IPS-20b (cell line): ENCODE results near the gene BEX1.
"Not testable (repeated sequence)": the region's sequence is repeated elsewhere in the genome, so short reads cannot be mapped to it uniquely, and the experiment has no call there.

ENCODE experiments used
- H3K27ac ChIP-seq: one replicate; pipeline ENCODE4 v1.5.1; 2013; ENCODE audit warnings: low read length
- H3K27me3 ChIP-seq: 2 replicates; pipeline ENCODE4 v1.6.1; 2013; ENCODE audit warnings: mild to moderate bottlenecking, low read length, inconsistent platforms; ENCODE audit not compliant: insufficient read depth
- H3K36me3 ChIP-seq: 2 replicates; pipeline ENCODE4 v1.6.1; 2013; ENCODE audit warnings: low read depth, mild to moderate bottlenecking, inconsistent platforms, low read length, moderate library complexity; ENCODE audit not compliant: insufficient read depth
- H3K4me1 ChIP-seq: 2 replicates; pipeline ENCODE4 v1.6.1; 2013; ENCODE audit warnings: mild to moderate bottlenecking, control low read depth, inconsistent platforms, low read length, moderate library complexity; ENCODE audit not compliant: insufficient read depth
- H3K4me3 ChIP-seq: 2 replicates; pipeline ENCODE4 v1.5.1; 2013; ENCODE audit warnings: mild to moderate bottlenecking, low read length, inconsistent platforms
- H3K9ac ChIP-seq: 2 replicates; pipeline ENCODE4 v1.6.1; 2013; ENCODE audit warnings: low read depth, mild to moderate bottlenecking, inconsistent platforms, low read length, moderate library complexity
- H3K9me3 ChIP-seq: 2 replicates; pipeline ENCODE4 v1.6.1; 2013; ENCODE audit warnings: mild to moderate bottlenecking, low read depth, low read length, inconsistent platforms; ENCODE audit not compliant: insufficient read depth

BEX1 gene

GRCh38 chrX:103073467-103073866, 9.5 kb upstream of the BEX1 start:
- Histone ChIP-seq H3K4me3 (no peak overlapping the region), H3K9me3 (no peaks in the 10 kb centered on the region), H3K27me3 (no peaks in the 10 kb centered on the region), H3K9ac (no peak overlapping the region), H3K4me1 (no peaks in the 10 kb centered on the region), H3K27ac (no peak overlapping the region), H3K36me3 (no peaks in the 10 kb centered on the region)

GRCh38 chrX:103066606-103067005, 2.6 kb upstream of the BEX1 start:
- Histone ChIP-seq H3K4me3 (no peak overlapping the region), H3K9me3 (no peaks in the 10 kb centered on the region), H3K36me3 (peaks cover 11% of the 10 kb centered on the region), H3K4me1 (no peaks in the 10 kb centered on the region), H3K27me3 (no peaks in the 10 kb centered on the region), H3K27ac (no peak overlapping the region), H3K9ac (no peak overlapping the region)

GRCh38 chrX:103063191-103063845, 653 bp downstream of the BEX1 start:
- Histone ChIP-seq H3K4me1 (no peaks in the 10 kb centered on the region), H3K27me3 (no peaks in the 10 kb centered on the region), H3K4me3 (peak overlapping the region; percentile 72), H3K36me3 (peaks cover 11% of the 10 kb centered on the region), H3K27ac (no peak overlapping the region), H3K9me3 (no peaks in the 10 kb centered on the region), H3K9ac (peak overlapping the region; percentile 82; the same call in 1 of the 2 replicates)

GRCh38 chrX:103061486-103061885, 2.5 kb downstream of the BEX1 start:
- Histone ChIP-seq H3K27ac (no peak overlapping the region), H3K9me3 (no peaks in the 10 kb centered on the region)

GRCh38 chrX:103056902-103057301, 7.1 kb downstream of the BEX1 start:
- H3K4me1 ChIP-seq = no peaks in the 10 kb centered on the region
- H3K27me3 ChIP-seq = no peaks in the 10 kb centered on the region
- no peak overlapping the region for H3K27ac ChIP-seq

More at GRCh38 chrX:103061486-103061885, 2.5 kb downstream of the BEX1 start:
- Histone ChIP-seq H3K4me1 (no peaks in the 10 kb centered on the region), H3K9ac (no peak overlapping the region), H3K4me3 (no peak overlapping the region), H3K36me3 (peaks cover 11% of the 10 kb centered on the region), H3K27me3 (no peaks in the 10 kb centered on the region)

GRCh38 chrX:103052625-103053024, 11.3 kb downstream of the BEX1 start:
- Histone ChIP-seq H3K4me1 (no peaks in the 10 kb centered on the region), H3K4me3 (no peak overlapping the region), H3K9me3 (no peaks in the 10 kb centered on the region), H3K27me3 (no peaks in the 10 kb centered on the region), H3K36me3 (no peaks in the 10 kb centered on the region), H3K9ac (no peak overlapping the region), H3K27ac (no peak overlapping the region)

More at GRCh38 chrX:103056902-103057301, 7.1 kb downstream of the BEX1 start:
- H3K36me3 ChIP-seq = peaks cover 1% of the 10 kb centered on the region; the same call in 1 of the 2 replicates
- H3K9ac ChIP-seq = no peak overlapping the region
- H3K4me3 ChIP-seq = no peak overlapping the region
- H3K9me3 ChIP-seq = no peaks in the 10 kb centered on the region

GRCh38 chrX:103051260-103051789, 12.6 kb downstream of the BEX1 start:
- Histone ChIP-seq H3K9ac (no peak overlapping the region), H3K4me3 (peak overlapping the region; percentile 42; the same call in 1 of the 2 replicates), H3K27me3 (no peaks in the 10 kb centered on the region), H3K27ac (no peak overlapping the region), H3K36me3 (no peaks in the 10 kb centered on the region), H3K4me1 (no peaks in the 10 kb centered on the region), H3K9me3 (no peaks in the 10 kb centered on the region)

GRCh38 chrX:103033371-103033770, 30.6 kb downstream of the BEX1 start:
- H3K36me3 ChIP-seq, H3K27me3 ChIP-seq, H3K27ac ChIP-seq, H3K4me1 ChIP-seq, H3K9me3 ChIP-seq, H3K9ac ChIP-seq, H3K4me3 ChIP-seq: not testable (repeated sequence)

GRCh38 chrX:103017542-103017941, 46.4 kb downstream of the BEX1 start:
- Histone ChIP-seq H3K36me3 (no peaks in the 10 kb centered on the region), H3K4me3 (no peak overlapping the region), H3K9ac (no peak overlapping the region), H3K27me3 (no peaks in the 10 kb centered on the region), H3K27ac (no peak overlapping the region), H3K9me3 (no peaks in the 10 kb centered on the region), H3K4me1 (no peaks in the 10 kb centered on the region)

GRCh38 chrX:103012945-103013344, 51.0 kb downstream of the BEX1 start:
- no peaks in the 10 kb centered on the region; the same call in 1 of the 2 replicates for H3K9me3 ChIP-seq
- H3K9ac ChIP-seq = no peak overlapping the region

More at GRCh38 chrX:103012945-103013344, 51.0 kb downstream of the BEX1 start:
- no peaks in the 10 kb centered on the region for H3K36me3 ChIP-seq
- H3K4me1 ChIP-seq = no peaks in the 10 kb centered on the region
- H3K27me3 ChIP-seq = no peaks in the 10 kb centered on the region
- no peak overlapping the region for H3K4me3 ChIP-seq
- no peak overlapping the region for H3K27ac ChIP-seq
